ENCODE data around the gene NMRK2.
A peak's percentile ranks its signal among the peaks of the same experiment; 100 is the strongest.
"Not testable (repeated sequence)": the region's sequence is repeated elsewhere in the genome, so short reads cannot be mapped to it uniquely, and the experiment has no call there.

NMRK2 gene

GRCh38 chr19:3959766-3960131 lies 26.9 kb downstream of the NMRK2 start:
- Mint-ChIP-seq H3K36me3 (ENCODE audit: low read depth) (peaks cover 36% of the 10 kb centered on the region), H3K4me1 (no peaks in the 10 kb centered on the region), H3K4me3 (no peak overlapping the region), H3K27ac (no peak overlapping the region), H3K9me3 (no peaks in the 10 kb centered on the region), H3K27me3 (ENCODE audit: low read depth) (no peaks in the 10 kb centered on the region)
- no peak for TF ChIP-seq CTCF (IDR thresholded peaks at IDR 0.05; ENCODE audit: unreplicated experiment in 3 of 3)

- Mint-ChIP-seq H3K4me1 (no peaks in the 10 kb centered on the region), H3K36me3 (ENCODE audit: low read depth) (peaks cover 42% of the 10 kb centered on the region), H3K4me3 (no peak overlapping the region), H3K27me3 (ENCODE audit: low read depth) (no peaks in the 10 kb centered on the region), H3K9me3 (no peaks in the 10 kb centered on the region), H3K27ac (no peak overlapping the region)
- TF ChIP-seq CTCF (IDR thresholded peaks at IDR 0.05; ENCODE audit: unreplicated experiment in 3 of 3), result no peak
Measured at GRCh38 chr19:3961007-3961406, 28.1 kb downstream of the NMRK2 start.

GRCh38 chr19:3963458-3964255 lies 30.8 kb downstream of the NMRK2 start:
- H3K9me3 Mint-ChIP-seq, result no peaks in the 10 kb centered on the region
- TF ChIP-seq CTCF (IDR thresholded peaks at IDR 0.05; ENCODE audit: unreplicated experiment in 3 of 3), result no peak
- peaks cover 11% of the 10 kb centered on the region for H3K4me1 Mint-ChIP-seq
- H3K4me3 Mint-ChIP-seq, result no peak overlapping the region
- no peaks in the 10 kb centered on the region for H3K27me3 Mint-ChIP-seq (ENCODE audit: low read depth)
- H3K36me3 Mint-ChIP-seq (ENCODE audit: low read depth), result peaks cover 46% of the 10 kb centered on the region
- H3K27ac Mint-ChIP-seq, result no peak overlapping the region

GRCh38 chr19:3964256-3965194 lies 31.7 kb downstream of the NMRK2 start:
- no peaks in the 10 kb centered on the region for H3K9me3 Mint-ChIP-seq
- peaks cover 51% of the 10 kb centered on the region for H3K36me3 Mint-ChIP-seq (ENCODE audit: low read depth)
- no peak for TF ChIP-seq CTCF (IDR thresholded peaks at IDR 0.05; ENCODE audit: unreplicated experiment in 3 of 3)
- no peak overlapping the region for H3K4me3 Mint-ChIP-seq
- H3K4me1 Mint-ChIP-seq, result peaks cover 20% of the 10 kb centered on the region
- no peaks in the 10 kb centered on the region for H3K27me3 Mint-ChIP-seq (ENCODE audit: low read depth)
- H3K27ac Mint-ChIP-seq, result no peak overlapping the region

GRCh38 chr19:3966051-3967017 lies 33.5 kb downstream of the NMRK2 start:
- H3K27ac Mint-ChIP-seq, result peak overlapping the region in 2 of 3 experiments; percentile 28 to 41
- TF ChIP-seq CTCF (IDR thresholded peaks at IDR 0.05; ENCODE audit: unreplicated experiment in 3 of 3), result no peak
- no peak overlapping the region for H3K4me3 Mint-ChIP-seq
- H3K27me3 Mint-ChIP-seq (ENCODE audit: low read depth), result no peaks in the 10 kb centered on the region
- H3K4me1 Mint-ChIP-seq, result peaks cover 30% of the 10 kb centered on the region
- H3K9me3 Mint-ChIP-seq, result no peaks in the 10 kb centered on the region
- H3K36me3 Mint-ChIP-seq (ENCODE audit: low read depth), result peaks cover 49% of the 10 kb centered on the region

- Mint-ChIP-seq H3K36me3 (ENCODE audit: low read depth) (peaks cover 39% of the 10 kb centered on the region), H3K4me1 (peaks cover 30% of the 10 kb centered on the region), H3K27ac (peak overlapping the region; percentile 78 to 91 (median 91)), H3K4me3 (peak overlapping the region; percentile 89 to 98 (median 92))
- not testable (repeated sequence) for H3K27me3 Mint-ChIP-seq (ENCODE audit: low read depth); H3K9me3 Mint-ChIP-seq
Measured at GRCh38 chr19:3967983-3968382, 35.1 kb downstream of the NMRK2 start.

Measured in nephron (organoid).